ENCODE measurements around the gene ZBTB9. TPM values are rescaled to one million over a fixed set of nuclear protein-coding genes. Genes with fewer than 3 reads are reported as not detected.
A peak's percentile ranks its signal among the peaks of the same experiment; 100 is the strongest.

Gene ZBTB9
- polyA plus RNA-seq, 2 of the 4 experiments (the other 2 are of a cell fraction), result 6.9 to 9.9 TPM

- TF ChIP-seq ATOH8 (CRISPR knock-in tag; IDR thresholded peaks at IDR 0.05; ENCODE audit: low read depth) (no peak), CEBPB (IDR thresholded peaks at IDR 0.05) (no peak), NR3C1 (IDR thresholded peaks at IDR 0.05) (no peak), BHLHE40 (IDR thresholded peaks at IDR 0.05; ENCODE audit: low read depth, low read length) (no peak), ESRRA (IDR thresholded peaks at IDR 0.05; ENCODE audit: borderline replicate concordance, low read length) (no peak), FOSL2 (IDR thresholded peaks at IDR 0.05) (no peak), FOSL2 (CRISPR knock-in tag; IDR thresholded peaks at IDR 0.05) (no peak), RFX5 (IDR thresholded peaks at IDR 0.05) (no peak), REST (IDR thresholded peaks at IDR 0.05) (no peak), NFE2L2 (conservative IDR thresholded peaks at IDR 0.05; ENCODE audit: low read length) (no peak), HOXB13 (CRISPR knock-in tag; IDR thresholded peaks at IDR 0.05; ENCODE audit: low read depth) (no peak), E2F6 (IDR thresholded peaks at IDR 0.05; ENCODE audit: borderline replicate concordance, low read depth) (peak; percentile 60), EP300 (IDR thresholded peaks at IDR 0.05) (no peak), HES2 (IDR thresholded peaks at IDR 0.05) (no peak)
- TF ChIP-seq, protein P1, sequence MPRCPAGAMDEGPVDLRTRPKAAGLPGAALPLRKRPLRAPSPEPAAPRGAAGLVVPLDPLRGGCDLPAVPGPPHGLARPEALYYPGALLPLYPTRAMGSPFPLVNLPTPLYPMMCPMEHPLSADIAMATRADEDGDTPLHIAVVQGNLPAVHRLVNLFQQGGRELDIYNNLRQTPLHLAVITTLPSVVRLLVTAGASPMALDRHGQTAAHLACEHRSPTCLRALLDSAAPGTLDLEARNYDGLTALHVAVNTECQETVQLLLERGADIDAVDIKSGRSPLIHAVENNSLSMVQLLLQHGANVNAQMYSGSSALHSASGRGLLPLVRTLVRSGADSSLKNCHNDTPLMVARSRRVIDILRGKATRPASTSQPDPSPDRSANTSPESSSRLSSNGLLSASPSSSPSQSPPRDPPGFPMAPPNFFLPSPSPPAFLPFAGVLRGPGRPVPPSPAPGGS (IDR thresholded peaks at IDR 0.05), result no peak
- TF ChIP-seq, protein P2, sequence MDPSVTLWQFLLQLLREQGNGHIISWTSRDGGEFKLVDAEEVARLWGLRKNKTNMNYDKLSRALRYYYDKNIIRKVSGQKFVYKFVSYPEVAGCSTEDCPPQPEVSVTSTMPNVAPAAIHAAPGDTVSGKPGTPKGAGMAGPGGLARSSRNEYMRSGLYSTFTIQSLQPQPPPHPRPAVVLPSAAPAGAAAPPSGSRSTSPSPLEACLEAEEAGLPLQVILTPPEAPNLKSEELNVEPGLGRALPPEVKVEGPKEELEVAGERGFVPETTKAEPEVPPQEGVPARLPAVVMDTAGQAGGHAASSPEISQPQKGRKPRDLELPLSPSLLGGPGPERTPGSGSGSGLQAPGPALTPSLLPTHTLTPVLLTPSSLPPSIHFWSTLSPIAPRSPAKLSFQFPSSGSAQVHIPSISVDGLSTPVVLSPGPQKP (IDR thresholded peaks at IDR 0.05; ENCODE audit: low read depth, low read length), result no peak
Observed at GRCh38 chr6:33425668-33426577, 28.5 kb upstream of the ZBTB9 start (continued).

Measured in A549 (cell line).